ENCODE results near the gene SLC31A1. TPM values are rescaled to one million over a fixed set of nuclear protein-coding genes. Genes with fewer than 3 reads are reported as not detected.
"Not testable (repeated sequence)": the region's sequence is repeated elsewhere in the genome, so short reads cannot be mapped to it uniquely, and the experiment has no call there.

Gene SLC31A1
- total RNA-seq, 1 experiment from 2014 or later = 64.9 TPM

DNA sequence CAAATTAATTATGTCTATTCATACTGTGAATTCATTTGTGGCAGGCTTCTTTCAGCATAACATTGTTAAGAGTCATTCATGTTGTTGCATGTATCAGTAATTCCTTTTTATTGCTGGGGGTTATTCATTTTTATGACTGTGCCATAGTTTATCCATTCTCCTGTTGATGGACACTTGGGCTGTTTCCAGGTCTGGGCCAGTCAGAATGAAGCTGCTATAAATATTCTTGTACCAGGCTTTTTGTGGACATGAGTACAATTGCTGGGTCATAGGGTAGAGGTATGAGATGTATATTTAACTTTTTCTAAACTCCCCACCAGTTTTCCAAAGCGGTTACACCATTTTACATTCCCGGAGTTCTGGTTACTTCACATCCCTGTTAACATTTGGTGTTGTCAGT lies 67.7 kb downstream of the SLC31A1 start:
- Mint-ChIP-seq H3K27ac (ENCODE audit: unreplicated experiment) (no peak overlapping the region), H3K36me3 (ENCODE audit: insufficient read depth, unreplicated experiment) (peaks cover 80% of the 10 kb centered on the region), H3K4me1 (ENCODE audit: low read depth, unreplicated experiment) (no peaks in the 10 kb centered on the region), H3K9me3 (ENCODE audit: unreplicated experiment) (no peaks in the 10 kb centered on the region), H3K27me3 (ENCODE audit: insufficient read depth, unreplicated experiment) (no peaks in the 10 kb centered on the region), H3K4me3 (ENCODE audit: unreplicated experiment) (no peak overlapping the region)
- CTCF ChIA-PET = no interaction called here
- TF ChIP-seq CTCF (IDR thresholded peaks at IDR 0.05; ENCODE audit: insufficient read depth in 1 of 2, low read depth in 1 of 2, low read length in 1 of 2, severe bottlenecking in 1 of 2, unreplicated experiment in 1 of 2) = no peak
- Histone ChIP-seq H3K4me1 (no peaks in the 10 kb centered on the region), H3K36me3 (ENCODE audit: control insufficient read depth, insufficient read depth, low read length) (peaks cover 6% of the 10 kb centered on the region), H3K9me3 (no peaks in the 10 kb centered on the region), H3K27me3 (replicated peaks; ENCODE audit: control insufficient read depth, insufficient read depth, low read length) (no peaks in the 10 kb centered on the region), H3K4me3 (ENCODE audit: low read depth, low read length) (no peak overlapping the region)
- DNase-seq = no peak
- no TSS peak for BruUV-seq (replicated peaks)
- POLR2A ChIA-PET = no interaction called here
- intact Hi-C loops (cut with micrococcal nuclease; ENCODE audit: unreplicated experiment) = no loop called here

- Mint-ChIP-seq H3K4me1 (ENCODE audit: low read depth, unreplicated experiment) (no peaks in the 10 kb centered on the region), H3K36me3 (ENCODE audit: insufficient read depth, unreplicated experiment) (peaks cover 71% of the 10 kb centered on the region), H3K27me3 (ENCODE audit: insufficient read depth, unreplicated experiment) (no peaks in the 10 kb centered on the region), H3K4me3 (ENCODE audit: unreplicated experiment) (no peak overlapping the region), H3K9me3 (ENCODE audit: unreplicated experiment) (no peaks in the 10 kb centered on the region), H3K27ac (ENCODE audit: unreplicated experiment) (no peak overlapping the region)
- no peaks in the 10 kb centered on the region for H3K9me3 ChIP-seq
- intact Hi-C loops (cut with micrococcal nuclease; ENCODE audit: unreplicated experiment) = no loop called here
- ChIA-PET POLR2A (no interaction called here), CTCF (no interaction called here)
- TF ChIP-seq CTCF (IDR thresholded peaks at IDR 0.05; ENCODE audit: insufficient read depth in 1 of 2, low read depth in 1 of 2, low read length in 1 of 2, severe bottlenecking in 1 of 2, unreplicated experiment in 1 of 2) = no peak
- no peak for DNase-seq
- H3K36me3 ChIP-seq (ENCODE audit: control insufficient read depth, insufficient read depth, low read length) = peaks cover 5% of the 10 kb centered on the region
- no peaks in the 10 kb centered on the region for H3K4me1 ChIP-seq
- no TSS peak for BruUV-seq (replicated peaks)
- no peak overlapping the region for H3K4me3 ChIP-seq (ENCODE audit: low read depth, low read length)
- no peaks in the 10 kb centered on the region for H3K27me3 ChIP-seq (replicated peaks; ENCODE audit: control insufficient read depth, insufficient read depth, low read length)
Measured at GRCh38 chr9:113290052-113290607, 68.8 kb downstream of the SLC31A1 start.

DNA sequence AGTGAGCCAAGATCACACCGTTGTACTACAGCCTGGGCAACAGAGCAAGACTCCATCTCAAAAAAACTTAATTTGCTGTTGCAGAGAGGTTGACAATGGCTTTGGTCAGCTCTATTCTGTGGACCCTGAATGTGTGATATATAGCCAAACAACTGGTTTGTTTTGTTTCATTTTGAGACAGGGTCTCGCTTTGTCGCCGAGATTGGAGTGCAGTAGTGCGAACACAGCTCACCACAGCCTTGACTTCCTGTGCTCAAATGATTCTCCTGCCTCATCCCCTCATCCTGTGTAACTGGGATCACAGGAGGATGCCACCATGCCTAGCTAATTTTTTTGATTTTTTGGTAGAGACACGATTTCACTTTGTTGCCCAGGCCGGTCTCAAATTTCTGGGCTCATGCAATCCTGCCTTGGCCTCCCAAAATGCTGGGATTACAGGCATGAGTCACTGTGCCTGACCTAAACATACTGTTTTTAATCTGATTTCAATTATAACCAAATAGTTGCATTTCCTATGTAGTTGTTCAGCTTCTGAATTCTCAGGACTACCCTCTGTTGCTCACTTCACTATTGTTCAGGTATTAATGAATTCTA lies 72.0 kb downstream of the SLC31A1 start:
- H3K27me3 Mint-ChIP-seq (ENCODE audit: insufficient read depth, unreplicated experiment) = no peaks in the 10 kb centered on the region
- no peak for TF ChIP-seq CTCF (IDR thresholded peaks at IDR 0.05; ENCODE audit: insufficient read depth in 1 of 2, low read depth in 1 of 2, low read length in 1 of 2, severe bottlenecking in 1 of 2, unreplicated experiment in 1 of 2)
- ChIA-PET POLR2A (no interaction called here), CTCF (no interaction called here)
- Histone ChIP-seq H3K9me3 (no peaks in the 10 kb centered on the region), H3K4me3 (ENCODE audit: low read depth, low read length) (no peak overlapping the region), H3K36me3 (ENCODE audit: control insufficient read depth, insufficient read depth, low read length) (peaks cover 2% of the 10 kb centered on the region), H3K27me3 (replicated peaks; ENCODE audit: control insufficient read depth, insufficient read depth, low read length) (no peaks in the 10 kb centered on the region), H3K4me1 (no peaks in the 10 kb centered on the region)
- no TSS peak for BruUV-seq (replicated peaks)
- H3K9me3 Mint-ChIP-seq (ENCODE audit: unreplicated experiment) = no peaks in the 10 kb centered on the region
- H3K4me1 Mint-ChIP-seq (ENCODE audit: low read depth, unreplicated experiment) = peaks cover 7% of the 10 kb centered on the region
- H3K27ac Mint-ChIP-seq (ENCODE audit: unreplicated experiment) = no peak overlapping the region
- no peak for DNase-seq
- H3K36me3 Mint-ChIP-seq (ENCODE audit: insufficient read depth, unreplicated experiment) = peaks cover 45% of the 10 kb centered on the region
- H3K4me3 Mint-ChIP-seq (ENCODE audit: unreplicated experiment) = no peak overlapping the region
- intact Hi-C loops (cut with micrococcal nuclease; ENCODE audit: unreplicated experiment) = no loop called here

DNA sequence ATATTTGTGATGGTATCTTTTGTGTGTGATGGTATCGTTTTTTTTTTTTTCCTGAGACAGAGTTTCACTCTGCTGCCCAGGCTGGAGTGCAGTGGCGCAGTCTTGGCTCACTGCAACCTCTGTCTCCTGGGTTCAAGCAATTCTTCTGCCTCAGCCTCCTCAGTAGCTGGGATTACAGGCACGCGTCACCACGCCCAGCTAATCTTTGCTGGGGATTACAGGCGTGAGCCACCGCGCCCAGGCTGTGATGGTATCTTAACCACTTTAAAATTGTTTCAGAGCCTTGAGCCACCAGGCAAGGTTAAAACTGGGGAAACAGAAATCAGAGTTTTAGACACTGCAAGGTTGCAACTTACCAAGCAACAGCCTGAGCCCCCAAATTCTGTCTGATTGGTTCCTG lies 74.9 kb downstream of the SLC31A1 start:
- BruUV-seq (replicated peaks); H3K9me3 Mint-ChIP-seq (ENCODE audit: unreplicated experiment); H3K27me3 ChIP-seq (replicated peaks; ENCODE audit: control insufficient read depth, insufficient read depth, low read length); H3K4me3 ChIP-seq (ENCODE audit: low read depth, low read length); POLR2A ChIA-PET; H3K27ac Mint-ChIP-seq (ENCODE audit: unreplicated experiment); H3K36me3 ChIP-seq (ENCODE audit: control insufficient read depth, insufficient read depth, low read length); DNase-seq; intact Hi-C loops (cut with micrococcal nuclease; ENCODE audit: unreplicated experiment); H3K4me3 Mint-ChIP-seq (ENCODE audit: unreplicated experiment); CTCF ChIA-PET; H3K9me3 ChIP-seq; H3K4me1 Mint-ChIP-seq (ENCODE audit: low read depth, unreplicated experiment); H3K27me3 Mint-ChIP-seq (ENCODE audit: insufficient read depth, unreplicated experiment); H3K4me1 ChIP-seq: not testable (repeated sequence)
- peaks cover 20% of the 10 kb centered on the region for H3K36me3 Mint-ChIP-seq (ENCODE audit: insufficient read depth, unreplicated experiment)
